Measurements from ENCODE around the gene SEPTIN5. TPM values are rescaled to one million over a fixed set of nuclear protein-coding genes. Genes with fewer than 3 reads are reported as not detected.
A peak's percentile ranks its signal among the peaks of the same experiment; 100 is the strongest.

The SEPTIN5 gene
- total RNA-seq, 4 donors from 2014 or later, result 102 to 193 (median 125) TPM

GRCh38 chr22:19717691-19718455 is 3.6 kb downstream of the SEPTIN5 start:
- intact Hi-C loops (cut with DNase I; ENCODE audit: low total_unique reads), result loop anchor here (5.0 kb wide), 1 partner anchor 41 kb away; no protein-coding TSS in a partner anchor
- H3K4me3 ChIP-seq (ENCODE audit: low read depth, poor library complexity, severe bottlenecking), result peak overlapping the region; percentile 14
- TF ChIP-seq POLR2A (IDR thresholded peaks at IDR 0.05) (no peak), CTCF (IDR thresholded peaks at IDR 0.05) (peak in 1 of 3 donors; percentile 57)
- WGBS, 2 donors, result 4 to 5% methylated on average over 62 to 63 of the region's 96 CpGs
- DNase-seq (ENCODE audit: low spot score in 2 of 2), result peak; percentile 51 to 96

- WGBS, 2 donors, result 6% methylated on average over 31 of the region's 70 CpGs; no CpG with 5 or more reads in 1 of the 2 donors
- DNase-seq (ENCODE audit: low spot score in 2 of 2), result no peak
- TF ChIP-seq POLR2A (IDR thresholded peaks at IDR 0.05), result no peak
- no peak for TF ChIP-seq CTCF (IDR thresholded peaks at IDR 0.05)
- intact Hi-C loops (cut with DNase I; ENCODE audit: low total_unique reads), result loop anchor here (5.0 kb wide), 1 partner anchor 41 kb away; no protein-coding TSS in a partner anchor
- H3K4me3 ChIP-seq (ENCODE audit: low read depth, poor library complexity, severe bottlenecking), result peak overlapping the region; percentile 14
Measured at GRCh38 chr22:19718456-19719049, 4.2 kb downstream of the SEPTIN5 start.

DNA sequence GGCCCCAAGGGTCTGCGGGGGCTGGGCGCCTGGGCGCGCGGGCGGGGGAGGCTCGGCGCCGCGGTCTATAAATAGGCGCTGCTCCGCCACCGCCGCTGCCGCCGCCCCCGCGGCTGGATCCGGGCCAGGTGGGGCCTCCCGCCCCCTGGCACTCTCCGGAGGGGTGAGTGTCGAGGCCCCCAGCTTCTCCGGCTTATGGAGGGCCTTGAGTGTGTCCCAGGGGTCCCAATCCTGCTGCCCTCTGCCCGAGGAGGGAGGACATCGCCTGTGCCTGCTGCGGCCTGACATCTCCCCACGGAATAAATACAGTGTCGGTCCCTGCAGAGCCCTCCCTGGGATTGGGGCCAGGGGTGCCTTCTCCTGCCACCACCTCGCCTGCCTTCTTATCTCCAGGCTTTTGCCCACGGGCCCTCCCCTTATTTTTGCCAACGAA is 4.8 kb downstream of the SEPTIN5 start:
- 17 to 48% methylated on average over 8 to 29 of the region's 31 CpGs for WGBS, 2 donors
- H3K4me3 ChIP-seq (ENCODE audit: low read depth, poor library complexity, severe bottlenecking), result no peak overlapping the region
- intact Hi-C loops (cut with DNase I; ENCODE audit: low total_unique reads), result loop anchor here (5.0 kb wide), 1 partner anchor 42 kb away; no protein-coding TSS in a partner anchor
- TF ChIP-seq CTCF (IDR thresholded peaks at IDR 0.05), result no peak
- no peak for TF ChIP-seq POLR2A (IDR thresholded peaks at IDR 0.05)
- no peak for DNase-seq (ENCODE audit: low spot score in 2 of 2)

GRCh38 chr22:19719488-19720021 is 5.3 kb downstream of the SEPTIN5 start:
- DNase-seq (ENCODE audit: low spot score in 2 of 2), result no peak
- H3K4me3 ChIP-seq (ENCODE audit: low read depth, poor library complexity, severe bottlenecking), result no peak overlapping the region
- WGBS, 2 donors, result 88 to 89% methylated on average over 12 of the region's 12 CpGs
- intact Hi-C loops (cut with DNase I; ENCODE audit: low total_unique reads), result loop anchor here (5.0 kb wide), 1 partner anchor 42 kb away; no protein-coding TSS in a partner anchor
- TF ChIP-seq CTCF (IDR thresholded peaks at IDR 0.05) (no peak), POLR2A (IDR thresholded peaks at IDR 0.05) (no peak)

DNA sequence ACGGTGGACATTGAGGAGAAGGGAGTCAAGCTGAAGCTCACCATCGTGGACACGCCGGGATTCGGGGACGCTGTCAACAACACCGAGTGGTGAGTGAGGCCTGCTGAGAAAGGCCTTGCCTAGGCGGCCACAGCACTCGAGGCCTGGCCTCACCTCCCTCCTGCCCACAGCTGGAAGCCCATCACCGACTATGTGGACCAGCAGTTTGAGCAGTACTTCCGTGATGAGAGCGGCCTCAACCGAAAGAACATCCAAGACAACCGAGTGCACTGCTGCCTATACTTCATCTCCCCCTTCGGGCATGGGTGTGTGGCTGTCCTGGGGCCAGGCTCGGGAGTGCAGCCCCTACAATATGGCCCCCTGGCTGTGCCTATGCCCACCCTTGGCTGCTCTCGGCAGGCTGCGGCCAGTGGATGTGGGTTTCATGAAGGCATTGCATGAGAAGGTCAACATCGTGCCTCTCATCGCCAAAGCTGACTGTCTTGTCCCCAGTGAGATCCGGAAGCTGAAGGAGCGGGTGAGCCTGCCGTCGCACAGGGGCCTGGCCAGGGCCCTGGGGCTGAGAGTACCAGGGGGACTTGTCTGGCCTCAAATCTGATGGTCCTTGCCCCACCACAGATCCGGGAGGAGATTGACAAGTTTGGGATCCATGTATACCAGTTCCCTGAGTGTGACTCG is 6.0 kb downstream of the SEPTIN5 start:
- H3K4me3 ChIP-seq (ENCODE audit: low read depth, poor library complexity, severe bottlenecking), result no peak overlapping the region
- TF ChIP-seq POLR2A (IDR thresholded peaks at IDR 0.05) (no peak), CTCF (IDR thresholded peaks at IDR 0.05) (no peak)
- intact Hi-C loops (cut with DNase I; ENCODE audit: low total_unique reads), result no loop called here
- DNase-seq (ENCODE audit: low spot score in 2 of 2), result no peak
- 92 to 93% methylated on average over 24 of the region's 26 CpGs for WGBS, 2 donors
